ENCODE measurements around the gene TRPM1.

TRPM1 gene

GRCh38 chr15:31046759-31047359 is 54.7 kb downstream of the TRPM1 start:
- DNase-seq, result no peak

- no peak for DNase-seq
Observed at GRCh38 chr15:31045606-31046005, 55.9 kb downstream of the TRPM1 start.

GRCh38 chr15:31042751-31043150 is 58.8 kb downstream of the TRPM1 start:
- DNase-seq, result no peak

GRCh38 chr15:31041610-31042009 is 59.9 kb downstream of the TRPM1 start:
- no peak for DNase-seq

- DNase-seq, result no peak
Observed at GRCh38 chr15:31040611-31041010, 60.9 kb downstream of the TRPM1 start.

- DNase-seq, result no peak
Observed at GRCh38 chr15:31039961-31040360, 61.6 kb downstream of the TRPM1 start.

- no peak for DNase-seq
Observed at GRCh38 chr15:31037731-31038477, 63.6 kb downstream of the TRPM1 start.

- DNase-seq, result no peak
Observed at GRCh38 chr15:31036783-31037182, 64.7 kb downstream of the TRPM1 start.

- no peak for DNase-seq
Observed at GRCh38 chr15:31035610-31036009, 65.9 kb downstream of the TRPM1 start.

- DNase-seq, result no peak
Observed at GRCh38 chr15:31034152-31034551, 67.4 kb downstream of the TRPM1 start.

GRCh38 chr15:31032961-31033371 is 68.6 kb downstream of the TRPM1 start:
- DNase-seq, result no peak

GRCh38 chr15:31031471-31032067 is 70.0 kb downstream of the TRPM1 start:
- DNase-seq, result no peak

- DNase-seq, result no peak
Observed at GRCh38 chr15:31027910-31028578, 73.5 kb downstream of the TRPM1 start.

GRCh38 chr15:31025996-31026395 is 75.5 kb downstream of the TRPM1 start:
- DNase-seq, result no peak

GRCh38 chr15:31024979-31025378 is 76.5 kb downstream of the TRPM1 start:
- DNase-seq, result no peak

- no peak for DNase-seq
Observed at GRCh38 chr15:31024330-31024729, 77.2 kb downstream of the TRPM1 start.

- DNase-seq, result no peak
Observed at GRCh38 chr15:31023841-31024240, 77.7 kb downstream of the TRPM1 start.

- DNase-seq, result no peak
Observed at GRCh38 chr15:31021067-31021665, 80.4 kb downstream of the TRPM1 start.

- DNase-seq, result no peak
Observed at GRCh38 chr15:31020542-31020941, 81.0 kb downstream of the TRPM1 start.

- no peak for DNase-seq
Observed at GRCh38 chr15:31019986-31020385, 81.5 kb downstream of the TRPM1 start.

GRCh38 chr15:31017311-31017710 is 84.2 kb downstream of the TRPM1 start:
- no peak for DNase-seq

GRCh38 chr15:31016446-31016915 is 85.0 kb downstream of the TRPM1 start:
- no peak for DNase-seq

GRCh38 chr15:31014608-31014925 is 87.0 kb downstream of the TRPM1 start:
- DNase-seq, result no peak
